Measurements from ENCODE around the gene UBE2S. TPM values are rescaled to one million over a fixed set of nuclear protein-coding genes. Genes with fewer than 3 reads are reported as not detected.
"Not testable (repeated sequence)": the region's sequence is repeated elsewhere in the genome, so short reads cannot be mapped to it uniquely, and the experiment has no call there.

UBE2S gene
- total RNA-seq: 10 to 100 TPM; 16.3 to 17.9 TPM

GRCh38 chr19:55407550-55407799 lies at the start of gene UBE2S:
TSS of gene UBE2S (minus strand) at chr19:55407788. CDS start at chr19:55407589, 199 bp downstream.
- not testable (repeated sequence) for ATAC-seq (ENCODE audit: insufficient number of reproducible peaks, low FRiP score, low read depth); H3K36me3 ChIP-seq; H3K27me3 ChIP-seq (replicated peaks; ENCODE audit: insufficient read depth); DNase-seq (ENCODE audit: low spot score); H3K9me3 ChIP-seq
- peaks cover 18 to 23% of the 10 kb centered on the region in 2 donors for H3K4me1 ChIP-seq (ENCODE audit: control insufficient read depth in 1 of 2, low read depth in 2 of 2)
- H3K4me3 ChIP-seq: peak within 1 kb of the TSS; percentile 87
- H3K27ac ChIP-seq: peak within 1 kb of the TSS; percentile 99

GRCh38 chr19:55456347-55456746 lies 48.8 kb upstream of the UBE2S start:
- DNase-seq (ENCODE audit: low spot score) (no peak), ATAC-seq (ENCODE audit: insufficient number of reproducible peaks, low FRiP score, low read depth) (no peak)
- H3K9me3 ChIP-seq: no peaks in the 10 kb centered on the region
- H3K36me3 ChIP-seq: no peaks in the 10 kb centered on the region
- no peak overlapping the region for H3K4me3 ChIP-seq
- H3K27me3 ChIP-seq (replicated peaks; ENCODE audit: insufficient read depth): no peaks in the 10 kb centered on the region
- no peak overlapping the region for H3K27ac ChIP-seq
- H3K4me1 ChIP-seq (ENCODE audit: control insufficient read depth in 1 of 2, low read depth in 2 of 2): peaks cover 14 to 32% of the 10 kb centered on the region in 2 donors
- TF ChIP-seq CTCF (IDR thresholded peaks at IDR 0.05): no peak

- TF ChIP-seq CTCF (IDR thresholded peaks at IDR 0.05): no peak
- DNase-seq (ENCODE audit: low spot score): no peak
- peaks cover 13 to 32% of the 10 kb centered on the region in 2 donors for H3K4me1 ChIP-seq (ENCODE audit: control insufficient read depth in 1 of 2, low read depth in 2 of 2)
- H3K27ac ChIP-seq: no peak overlapping the region
- ATAC-seq (ENCODE audit: insufficient number of reproducible peaks, low FRiP score, low read depth): no peak
- no peak overlapping the region for H3K4me3 ChIP-seq
- no peaks in the 10 kb centered on the region for H3K36me3 ChIP-seq
- no peaks in the 10 kb centered on the region for H3K9me3 ChIP-seq
- no peaks in the 10 kb centered on the region for H3K27me3 ChIP-seq (replicated peaks; ENCODE audit: insufficient read depth)
Observed at GRCh38 chr19:55455576-55456235, 48.1 kb upstream of the UBE2S start.

GRCh38 chr19:55454787-55455243 lies 47.2 kb upstream of the UBE2S start:
- no peak for DNase-seq (ENCODE audit: low spot score)
- Histone ChIP-seq H3K27me3 (replicated peaks; ENCODE audit: insufficient read depth) (no peaks in the 10 kb centered on the region), H3K4me1 (ENCODE audit: control insufficient read depth in 1 of 2, low read depth in 2 of 2) (peaks cover 10 to 23% of the 10 kb centered on the region in 2 donors), H3K4me3 (no peak overlapping the region), H3K9me3 (no peaks in the 10 kb centered on the region), H3K36me3 (no peaks in the 10 kb centered on the region), H3K27ac (no peak overlapping the region)
- TF ChIP-seq CTCF (IDR thresholded peaks at IDR 0.05): no peak
- no peak for ATAC-seq (ENCODE audit: insufficient number of reproducible peaks, low FRiP score, low read depth)

- no peaks in the 10 kb centered on the region for H3K36me3 ChIP-seq
- no peaks in the 10 kb centered on the region for H3K27me3 ChIP-seq (replicated peaks; ENCODE audit: insufficient read depth)
- no peak overlapping the region for H3K4me3 ChIP-seq
- DNase-seq (ENCODE audit: low spot score): no peak
- H3K4me1 ChIP-seq (ENCODE audit: control insufficient read depth in 1 of 2, low read depth in 2 of 2): peaks cover 10 to 19% of the 10 kb centered on the region in 2 donors
- no peak for TF ChIP-seq CTCF (IDR thresholded peaks at IDR 0.05)
- no peaks in the 10 kb centered on the region for H3K9me3 ChIP-seq
- ATAC-seq (ENCODE audit: insufficient number of reproducible peaks, low FRiP score, low read depth): no peak
- no peak overlapping the region for H3K27ac ChIP-seq
Observed at GRCh38 chr19:55453511-55454260, 46.1 kb upstream of the UBE2S start.

Measured in thoracic aorta (tissue), 2 donors.